ENCODE measurements around the gene ODAM.

DNA sequence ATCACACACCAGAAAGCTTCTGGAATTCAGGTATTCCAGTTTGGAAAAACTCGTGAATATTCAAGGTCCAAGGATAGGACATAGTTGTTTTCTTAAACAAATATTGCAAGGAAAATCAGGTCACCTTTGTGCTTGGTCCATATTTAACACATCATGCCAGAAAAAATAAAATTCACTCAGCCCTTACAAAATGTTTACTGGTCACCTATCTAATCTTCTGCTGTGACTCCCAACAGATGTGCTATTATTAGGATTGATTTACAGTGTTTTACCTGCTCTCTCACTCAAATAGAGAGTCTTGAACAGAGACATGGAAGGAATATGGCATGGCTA is 56.4 kb downstream of the ODAM start:
- no peak for TF ChIP-seq POLR2A (IDR thresholded peaks at IDR 0.05)
- TF ChIP-seq, protein P1, sequence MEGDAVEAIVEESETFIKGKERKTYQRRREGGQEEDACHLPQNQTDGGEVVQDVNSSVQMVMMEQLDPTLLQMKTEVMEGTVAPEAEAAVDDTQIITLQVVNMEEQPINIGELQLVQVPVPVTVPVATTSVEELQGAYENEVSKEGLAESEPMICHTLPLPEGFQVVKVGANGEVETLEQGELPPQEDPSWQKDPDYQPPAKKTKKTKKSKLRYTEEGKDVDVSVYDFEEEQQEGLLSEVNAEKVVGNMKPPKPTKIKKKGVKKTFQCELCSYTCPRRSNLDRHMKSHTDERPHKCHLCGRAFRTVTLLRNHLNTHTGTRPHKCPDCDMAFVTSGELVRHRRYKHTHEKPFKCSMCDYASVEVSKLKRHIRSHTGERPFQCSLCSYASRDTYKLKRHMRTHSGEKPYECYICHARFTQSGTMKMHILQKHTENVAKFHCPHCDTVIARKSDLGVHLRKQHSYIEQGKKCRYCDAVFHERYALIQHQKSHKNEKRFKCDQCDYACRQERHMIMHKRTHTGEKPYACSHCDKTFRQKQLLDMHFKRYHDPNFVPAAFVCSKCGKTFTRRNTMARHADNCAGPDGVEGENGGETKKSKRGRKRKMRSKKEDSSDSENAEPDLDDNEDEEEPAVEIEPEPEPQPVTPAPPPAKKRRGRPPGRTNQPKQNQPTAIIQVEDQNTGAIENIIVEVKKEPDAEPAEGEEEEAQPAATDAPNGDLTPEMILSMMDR (IDR thresholded peaks at IDR 0.05), result no peak

Measured in esophagus squamous epithelium (tissue), 4 donors.